ENCODE data around the gene ARMH1.

ARMH1 gene

GRCh38 chr1:44717156-44717555, 42.6 kb downstream of the ARMH1 start:
- TF ChIP-seq SIN3A (IDR thresholded peaks at IDR 0.05; ENCODE audit: borderline replicate concordance, insufficient read depth, low read length): no peak
- no peak for TF ChIP-seq POLR2AphosphoS5 (IDR thresholded peaks at IDR 0.05; ENCODE audit: low read depth, low read length)
- no peak for TF ChIP-seq TAF1 (IDR thresholded peaks at IDR 0.05; ENCODE audit: borderline replicate concordance, insufficient read depth, low read length)
- no peak for TF ChIP-seq FOXP2 (optimal IDR thresholded peaks at IDR 0.05; ENCODE audit: borderline replicate concordance, extremely low read depth, extremely low read length, insufficient read depth)
- TF ChIP-seq, protein P1, sequence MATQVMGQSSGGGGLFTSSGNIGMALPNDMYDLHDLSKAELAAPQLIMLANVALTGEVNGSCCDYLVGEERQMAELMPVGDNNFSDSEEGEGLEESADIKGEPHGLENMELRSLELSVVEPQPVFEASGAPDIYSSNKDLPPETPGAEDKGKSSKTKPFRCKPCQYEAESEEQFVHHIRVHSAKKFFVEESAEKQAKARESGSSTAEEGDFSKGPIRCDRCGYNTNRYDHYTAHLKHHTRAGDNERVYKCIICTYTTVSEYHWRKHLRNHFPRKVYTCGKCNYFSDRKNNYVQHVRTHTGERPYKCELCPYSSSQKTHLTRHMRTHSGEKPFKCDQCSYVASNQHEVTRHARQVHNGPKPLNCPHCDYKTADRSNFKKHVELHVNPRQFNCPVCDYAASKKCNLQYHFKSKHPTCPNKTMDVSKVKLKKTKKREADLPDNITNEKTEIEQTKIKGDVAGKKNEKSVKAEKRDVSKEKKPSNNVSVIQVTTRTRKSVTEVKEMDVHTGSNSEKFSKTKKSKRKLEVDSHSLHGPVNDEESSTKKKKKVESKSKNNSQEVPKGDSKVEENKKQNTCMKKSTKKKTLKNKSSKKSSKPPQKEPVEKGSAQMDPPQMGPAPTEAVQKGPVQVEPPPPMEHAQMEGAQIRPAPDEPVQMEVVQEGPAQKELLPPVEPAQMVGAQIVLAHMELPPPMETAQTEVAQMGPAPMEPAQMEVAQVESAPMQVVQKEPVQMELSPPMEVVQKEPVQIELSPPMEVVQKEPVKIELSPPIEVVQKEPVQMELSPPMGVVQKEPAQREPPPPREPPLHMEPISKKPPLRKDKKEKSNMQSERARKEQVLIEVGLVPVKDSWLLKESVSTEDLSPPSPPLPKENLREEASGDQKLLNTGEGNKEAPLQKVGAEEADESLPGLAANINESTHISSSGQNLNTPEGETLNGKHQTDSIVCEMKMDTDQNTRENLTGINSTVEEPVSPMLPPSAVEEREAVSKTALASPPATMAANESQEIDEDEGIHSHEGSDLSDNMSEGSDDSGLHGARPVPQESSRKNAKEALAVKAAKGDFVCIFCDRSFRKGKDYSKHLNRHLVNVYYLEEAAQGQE (IDR thresholded peaks at IDR 0.05; ENCODE audit: insufficient read depth in 1 of 2, low read depth in 2 of 2, low read length in 2 of 2): no peak

GRCh38 chr1:44717653-44718052, 43.1 kb downstream of the ARMH1 start:
- TF ChIP-seq, protein P1 (IDR thresholded peaks at IDR 0.05; ENCODE audit: insufficient read depth in 1 of 2, low read depth in 2 of 2, low read length in 2 of 2): no peak
- TF ChIP-seq FOXP2 (optimal IDR thresholded peaks at IDR 0.05; ENCODE audit: borderline replicate concordance, extremely low read depth, extremely low read length, insufficient read depth): no peak
- TF ChIP-seq SIN3A (IDR thresholded peaks at IDR 0.05; ENCODE audit: borderline replicate concordance, insufficient read depth, low read length): no peak
- no peak for TF ChIP-seq POLR2AphosphoS5 (IDR thresholded peaks at IDR 0.05; ENCODE audit: low read depth, low read length)
- TF ChIP-seq TAF1 (IDR thresholded peaks at IDR 0.05; ENCODE audit: borderline replicate concordance, insufficient read depth, low read length): no peak

GRCh38 chr1:44718091-44718490, 43.6 kb downstream of the ARMH1 start:
- TF ChIP-seq SIN3A (IDR thresholded peaks at IDR 0.05; ENCODE audit: borderline replicate concordance, insufficient read depth, low read length) (no peak), TAF1 (IDR thresholded peaks at IDR 0.05; ENCODE audit: borderline replicate concordance, insufficient read depth, low read length) (no peak), FOXP2 (optimal IDR thresholded peaks at IDR 0.05; ENCODE audit: borderline replicate concordance, extremely low read depth, extremely low read length, insufficient read depth) (no peak), POLR2AphosphoS5 (IDR thresholded peaks at IDR 0.05; ENCODE audit: low read depth, low read length) (no peak)
- TF ChIP-seq, protein P1 (IDR thresholded peaks at IDR 0.05; ENCODE audit: insufficient read depth in 1 of 2, low read depth in 2 of 2, low read length in 2 of 2): no peak

GRCh38 chr1:44719318-44719717, 44.8 kb downstream of the ARMH1 start:
- TF ChIP-seq SIN3A (IDR thresholded peaks at IDR 0.05; ENCODE audit: borderline replicate concordance, insufficient read depth, low read length) (no peak), POLR2AphosphoS5 (IDR thresholded peaks at IDR 0.05; ENCODE audit: low read depth, low read length) (no peak), FOXP2 (optimal IDR thresholded peaks at IDR 0.05; ENCODE audit: borderline replicate concordance, extremely low read depth, extremely low read length, insufficient read depth) (no peak), TAF1 (IDR thresholded peaks at IDR 0.05; ENCODE audit: borderline replicate concordance, insufficient read depth, low read length) (no peak)
- TF ChIP-seq, protein P1 (IDR thresholded peaks at IDR 0.05; ENCODE audit: insufficient read depth in 1 of 2, low read depth in 2 of 2, low read length in 2 of 2): peak; percentile 73 to 77; a peak in 3 of 4 replicates

DNA sequence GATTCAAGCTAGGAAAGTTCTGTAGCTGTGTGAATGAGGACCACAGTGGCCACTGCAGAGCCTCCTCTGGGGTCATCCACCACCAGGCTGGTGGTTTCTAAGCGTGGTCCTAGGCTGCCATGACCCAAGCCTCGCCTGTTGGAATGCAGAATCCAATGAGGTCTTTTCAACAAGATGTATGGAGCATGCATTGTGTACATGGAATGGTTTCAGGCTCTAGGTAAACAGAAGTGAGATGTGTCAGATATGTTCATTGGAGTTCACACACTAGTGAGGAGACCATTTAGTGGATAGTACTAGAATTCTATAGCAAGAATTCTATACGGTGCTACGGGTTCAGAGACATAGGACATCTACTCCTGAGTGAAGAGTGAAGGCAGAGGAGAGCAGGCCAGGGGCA, 45.8 kb downstream of the ARMH1 start:
- TF ChIP-seq FOXP2 (optimal IDR thresholded peaks at IDR 0.05; ENCODE audit: borderline replicate concordance, extremely low read depth, extremely low read length, insufficient read depth) (no peak), TAF1 (IDR thresholded peaks at IDR 0.05; ENCODE audit: borderline replicate concordance, insufficient read depth, low read length) (no peak), POLR2AphosphoS5 (IDR thresholded peaks at IDR 0.05; ENCODE audit: low read depth, low read length) (no peak), SIN3A (IDR thresholded peaks at IDR 0.05; ENCODE audit: borderline replicate concordance, insufficient read depth, low read length) (no peak)
- TF ChIP-seq, protein P1 (IDR thresholded peaks at IDR 0.05; ENCODE audit: insufficient read depth in 1 of 2, low read depth in 2 of 2, low read length in 2 of 2): no peak
